Bone marrow (tissue), 2 donors: ENCODE measurements around the gene MAP4K2.
"Not testable (repeated sequence)": the region's sequence is repeated elsewhere in the genome, so short reads cannot be mapped to it uniquely, and the experiment has no call there.

Source experiments
- DNase-seq, 2 donors: peaks; one replicate each; lab custom pipeline; 2025; lab: John Stamatoyannopoulos, UW

MAP4K2 gene

GRCh38 chr11:64803158-64803845 lies at the start of gene MAP4K2:
Gene MAP4K2, minus strand, starts transcription at chr11:64803214. Its CDS starts 65 bp downstream, at chr11:64803149.
- DNase-seq = peak in 1 of 2 donors; percentile 48

GRCh38 chr11:64851831-64852351 lies 48.9 kb upstream of the MAP4K2 start:
- no peak for DNase-seq

GRCh38 chr11:64850979-64851567 lies 48.1 kb upstream of the MAP4K2 start:
- DNase-seq = no peak

GRCh38 chr11:64849598-64850356 lies 46.8 kb upstream of the MAP4K2 start:
- no peak for DNase-seq

GRCh38 chr11:64848826-64849597 lies 46.0 kb upstream of the MAP4K2 start:
- peak in 1 of 2 donors; percentile 27 for DNase-seq

- DNase-seq = peak in 1 of 2 donors; percentile 27
Observed at GRCh38 chr11:64848214-64848825, 45.3 kb upstream of the MAP4K2 start.

- peak; percentile 84 to 89 for DNase-seq
Observed at GRCh38 chr11:64846998-64847666, 44.1 kb upstream of the MAP4K2 start.

- not testable (repeated sequence) for DNase-seq
Observed at GRCh38 chr11:64845776-64846129, 42.7 kb upstream of the MAP4K2 start.

GRCh38 chr11:64845129-64845775 lies 42.2 kb upstream of the MAP4K2 start:
- DNase-seq = no peak

- DNase-seq = peak in 1 of 2 donors; percentile 21
Observed at GRCh38 chr11:64844330-64845128, 41.5 kb upstream of the MAP4K2 start, which contains the start of gene CDC42BPG. Gene CDC42BPG, minus strand, starts transcription at chr11:64844653. Its CDS starts 84 bp downstream, at chr11:64844569.

GRCh38 chr11:64843686-64844329 lies 40.8 kb upstream of the MAP4K2 start:
- DNase-seq = no peak

GRCh38 chr11:64842851-64843685 lies 40.1 kb upstream of the MAP4K2 start:
- no peak for DNase-seq

- DNase-seq = no peak
Observed at GRCh38 chr11:64842366-64842759, 39.3 kb upstream of the MAP4K2 start.

- no peak for DNase-seq
Observed at GRCh38 chr11:64841592-64842365, 38.8 kb upstream of the MAP4K2 start.

- no peak for DNase-seq
Observed at GRCh38 chr11:64839887-64840782, 37.1 kb upstream of the MAP4K2 start.

- no peak for DNase-seq
Observed at GRCh38 chr11:64839335-64839734, 36.3 kb upstream of the MAP4K2 start.
